Psoas muscle (tissue), 8 donors: ENCODE measurements around the gene CARD16. TPM values are rescaled to one million over a fixed set of nuclear protein-coding genes. Genes with fewer than 3 reads are reported as not detected.
A peak's percentile ranks its signal among the peaks of the same experiment; 100 is the strongest.
"Not testable (repeated sequence)": the region's sequence is repeated elsewhere in the genome, so short reads cannot be mapped to it uniquely, and the experiment has no call there.

Experiments
- ATAC-seq, 4 donors: fragments of 200-7000 bp; cut with Tn5 transposase; one replicate each; pipeline ENCODE4 v1.9.1; 2020; ENCODE audit warnings: moderate library complexity in 3 of 4, mild to moderate bottlenecking in 2 of 4
- DNase-seq, 2 donors: peaks; one replicate each; pipeline ENCODE4 v3.0.0-alpha.2; 2020
- H3K27ac ChIP-seq: fragments of 200-600 bp; one replicate; pipeline ENCODE4 v1.8.0; 2022
- H3K27me3 ChIP-seq, 3 donors: fragments of 200-600 bp in 1 of 3; one replicate each; pipeline versions ENCODE4 v1.6.1 to v1.8.0; 2013 to 2022; ENCODE audit warnings: low read length in 2 of 3, mild to moderate bottlenecking in 2 of 3, moderate library complexity in 1 of 3; ENCODE audit not compliant: insufficient read depth in 3 of 3
- H3K36me3 ChIP-seq, 2 donors: fragments of 200-600 bp in 1 of 2; one replicate each; pipeline versions ENCODE4 v1.6.1 to v1.8.0; 2013 to 2022; ENCODE audit warnings: low read depth in 1 of 2, mild to moderate bottlenecking in 1 of 2, moderate library complexity in 1 of 2; ENCODE audit not compliant: insufficient read depth in 1 of 2
- H3K4me1 ChIP-seq: fragments of 200-600 bp; one replicate; pipeline ENCODE4 v1.8.0; 2022
- H3K4me3 ChIP-seq: fragments of 200-600 bp; one replicate; pipeline ENCODE4 v1.8.0; 2022; ENCODE audit warnings: mild to moderate bottlenecking
- H3K9me3 ChIP-seq: fragments of 200-600 bp; one replicate; pipeline ENCODE4 v1.8.0; 2022
- CTCF ChIP-seq: fragments of 200-600 bp; IDR thresholded peaks from one replicate; pipeline ENCODE4 v1.8.0; 2022; ENCODE audit warnings: antibody characterized with exemption
- WGBS, 3 donors: extraction: QIAGEN DNeasy Blood & Tissue Kit; methylation state at CpG; one replicate each; pipeline versions ENCODE4 v1.1.6 to v1.1.7; 2013; 5-methylcytosine and 5-hydroxymethylcytosine counted together
- intact Hi-C, 2 donors: fragments of 100-400 bp; cut with DNase I; formaldehyde crosslinking; loops; one replicate each; pipeline versions ENCODE4 v1.11.0 to v1.14.2; 2022
- polyA plus RNA-seq, 3 donors: library from polyadenylated mRNA; stranded (reverse); fragments of 200-250 nt; gene quantifications; one replicate each; pipeline ENCODE4 v1.2.3, GENCODE V29; 2013
- total RNA-seq, 4 donors: library from RNA; stranded (reverse); fragmentation: NEBNext Ultra II Directional in 2 of 4; extraction: Animal tissue kit (Norgen Biotek cat#: 25700) in 2 of 4; gene quantifications; one replicate each; pipeline versions ENCODE4 v1.2.1 to v1.2.4, GENCODE V29; 2021 to 2023
- donor health status: healthy with polysubstance abuse.
- donor health status: DM: no; HTN: no; CAD: no; lungs with moderate emphysema.
- donor health status: Bipolar disorder and iron deficiency.
- donor health status: healthy.
- donor health status: DM: yes; HTN: yes; CAD: no.
- donor health status: DM: no; HTN: no; CAD: no.
- donor health status: DM: no; HTN: no; CAD: no.
- donor health status: DM: yes; HTN: yes; CAD: no.

Gene CARD16
- total and polyA plus RNA-seq, 7 donors = 2.5 to 6.9 (median 4.6) TPM

GRCh38 chr11:105034813-105035620 is 10.1 kb downstream of the CARD16 start, which contains the start of gene CASP1:
CASP1 (minus strand) TSS chr11:105035144; CDS start chr11:105035113, 31 bp downstream.
- intact Hi-C loops = loop anchor here in 1 of 2 donors (10.0 kb wide), 1 partner anchor 130 kb away; no protein-coding TSS in a partner anchor
- DNase-seq (no peak), ATAC-seq (peak; percentile 46 to 84 (median 68))
- Histone ChIP-seq H3K4me1 (no peaks in the 10 kb centered on the region), H3K4me3 (peak within 1 kb of the TSS; percentile 58), H3K27ac (no peak within 1 kb of the TSS), H3K36me3 (peaks cover 0 to 3% of the 10 kb centered on the region in 2 donors), H3K9me3 (no peaks in the 10 kb centered on the region), H3K27me3 (no peaks in the 10 kb centered on the region)
- TF ChIP-seq CTCF = no peak
- WGBS, 3 donors = 24 to 26% (median 25%) methylated on average over 3 of the region's 3 CpGs

GRCh38 chr11:105034388-105034787 is 10.7 kb downstream of the CARD16 start:
- not testable (repeated sequence) for H3K27me3 ChIP-seq, DNase-seq, H3K4me1 ChIP-seq, H3K9me3 ChIP-seq, H3K27ac ChIP-seq, H3K36me3 ChIP-seq
- intact Hi-C loops = loop anchor here in 1 of 2 donors (10.0 kb wide), 1 partner anchor 130 kb away; no protein-coding TSS in a partner anchor
- peak in 2 of 4 donors; percentile 5 to 29 for ATAC-seq
- H3K4me3 ChIP-seq = peak overlapping the region; percentile 58
- 59 to 73% (median 67%) methylated on average over 2 of the region's 2 CpGs for WGBS, 3 donors

- no peaks in the 10 kb centered on the region for H3K4me1 ChIP-seq
- ATAC-seq (no peak), DNase-seq (no peak)
- H3K27me3 ChIP-seq = no peaks in the 10 kb centered on the region
- peak overlapping the region; percentile 58 for H3K4me3 ChIP-seq
- H3K27ac ChIP-seq = no peak overlapping the region
- peaks cover 3 to 10% of the 10 kb centered on the region in 2 donors for H3K36me3 ChIP-seq
- 75 to 87% (median 84%) methylated on average over 1 of the region's 1 CpG for WGBS, 3 donors
- intact Hi-C loops = loop anchor here in 1 of 2 donors (10.0 kb wide), 1 partner anchor 131 kb away; no protein-coding TSS in a partner anchor
- TF ChIP-seq CTCF = no peak
- no peaks in the 10 kb centered on the region for H3K9me3 ChIP-seq
Observed at GRCh38 chr11:105033781-105034180, 11.4 kb downstream of the CARD16 start.

GRCh38 chr11:105033343-105033742 is 11.8 kb downstream of the CARD16 start:
- ATAC-seq (no peak), DNase-seq (no peak)
- no peak for TF ChIP-seq CTCF
- Histone ChIP-seq H3K4me3 (peak overlapping the region; percentile 58), H3K4me1 (no peaks in the 10 kb centered on the region), H3K27me3 (no peaks in the 10 kb centered on the region), H3K27ac (no peak overlapping the region), H3K36me3 (peaks cover 3 to 10% of the 10 kb centered on the region in 2 donors), H3K9me3 (no peaks in the 10 kb centered on the region)
- WGBS, 3 donors = 77 to 89% (median 81%) methylated on average over 3 of the region's 3 CpGs
- intact Hi-C loops = loop anchor here in 1 of 2 donors (10.0 kb wide), 1 partner anchor 131 kb away; no protein-coding TSS in a partner anchor

- H3K4me1 ChIP-seq = no peaks in the 10 kb centered on the region
- no peak for TF ChIP-seq CTCF
- intact Hi-C loops = loop anchor here in 1 of 2 donors (10.0 kb wide), 1 partner anchor 132 kb away; no protein-coding TSS in a partner anchor
- WGBS, 3 donors = 77 to 91% (median 85%) methylated on average over 2 of the region's 2 CpGs
- peaks cover 3 to 10% of the 10 kb centered on the region in 2 donors for H3K36me3 ChIP-seq
- H3K4me3 ChIP-seq = peak overlapping the region; percentile 20
- no peak for DNase-seq
- H3K27ac ChIP-seq = no peak overlapping the region
- no peaks in the 10 kb centered on the region for H3K9me3 ChIP-seq
- no peaks in the 10 kb centered on the region for H3K27me3 ChIP-seq
- no peak for ATAC-seq
Observed at GRCh38 chr11:105032495-105032894, 12.6 kb downstream of the CARD16 start.
